Endothelial cell (in vitro differentiated cells): Measurements from ENCODE around the gene GPR85. TPM values are rescaled to one million over a fixed set of nuclear protein-coding genes. Genes with fewer than 3 reads are reported as not detected.
"Not testable (repeated sequence)": the region's sequence is repeated elsewhere in the genome, so short reads cannot be mapped to it uniquely, and the experiment has no call there.

Source experiments
- DNase-seq: peaks from one replicate; pipeline ENCODE4 v3.0.0; 2021; ENCODE audit warnings: low spot score
- H3K27ac Mint-ChIP-seq: one replicate; pipeline ENCODE4 v1.8.0; 2021; ENCODE audit warnings: mixed read lengths, inconsistent platforms; ENCODE audit not compliant: unreplicated experiment
- H3K27me3 Mint-ChIP-seq: one replicate; pipeline ENCODE4 v1.8.0; 2021; ENCODE audit warnings: mild to moderate bottlenecking, moderate library complexity, mixed read lengths, inconsistent platforms; ENCODE audit not compliant: unreplicated experiment
- H3K36me3 Mint-ChIP-seq: one replicate; pipeline ENCODE4 v1.8.0; 2021; ENCODE audit warnings: mild to moderate bottlenecking, low read depth, mixed read lengths, inconsistent platforms; ENCODE audit not compliant: unreplicated experiment
- H3K4me1 Mint-ChIP-seq: one replicate; pipeline ENCODE4 v1.8.0; 2021; ENCODE audit warnings: mild to moderate bottlenecking, mixed read lengths, inconsistent platforms; ENCODE audit not compliant: unreplicated experiment
- H3K4me3 Mint-ChIP-seq: one replicate; pipeline ENCODE4 v1.8.0; 2021; ENCODE audit warnings: mild to moderate bottlenecking, mixed read lengths, inconsistent platforms; ENCODE audit not compliant: unreplicated experiment
- H3K9me3 Mint-ChIP-seq: one replicate; pipeline ENCODE4 v1.8.0; 2021; ENCODE audit warnings: mixed read lengths, inconsistent platforms; ENCODE audit not compliant: unreplicated experiment
- total RNA-seq: library from RNA; stranded (reverse); fragmentation: NEBNext Ultra II Directional; extraction: Animal tissue kit (Norgen Biotek cat#: 25700); gene quantifications from one replicate; pipeline ENCODE4 v1.2.1, GENCODE V29; 2021; ENCODE audit not compliant: unreplicated experiment
- TF ChIP-seq, protein P1 (sequence below): fragments of 200-600 bp; sonication (generic); IDR thresholded peaks from one replicate; pipeline ENCODE4 v1.5.0; 2021; ENCODE audit warnings: antibody characterized with exemption; ENCODE audit not compliant: unreplicated experiment

GPR85 gene
- total RNA-seq, 1 donor from 2014 or later: 3.0 TPM

DNA sequence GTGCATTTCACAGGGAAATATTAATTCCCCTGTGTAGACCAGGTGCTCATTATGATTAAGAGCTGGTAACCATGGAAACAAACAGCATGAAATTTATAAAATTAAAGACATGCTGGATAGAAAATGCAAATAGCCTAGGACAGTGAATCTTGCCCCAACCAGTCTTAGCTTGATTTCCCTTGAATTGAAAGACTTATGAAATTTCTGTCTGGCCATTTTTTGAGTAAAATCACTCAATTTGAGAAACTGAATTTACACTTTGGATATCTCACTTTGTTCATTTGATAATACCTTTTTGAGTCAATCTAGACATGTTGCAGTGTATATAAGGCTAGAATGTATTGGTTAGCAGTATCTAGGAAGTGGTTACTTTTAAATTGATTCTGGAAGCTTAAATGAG, 36.1 kb upstream of the GPR85 start:
- H3K4me1 Mint-ChIP-seq: peaks cover under 1% of the 10 kb centered on the region

GRCh38 chr7:113120647-113121046, 34.0 kb upstream of the GPR85 start:
- H3K4me3 Mint-ChIP-seq: no peak overlapping the region
- DNase-seq: no peak
- TF ChIP-seq, protein P1, sequence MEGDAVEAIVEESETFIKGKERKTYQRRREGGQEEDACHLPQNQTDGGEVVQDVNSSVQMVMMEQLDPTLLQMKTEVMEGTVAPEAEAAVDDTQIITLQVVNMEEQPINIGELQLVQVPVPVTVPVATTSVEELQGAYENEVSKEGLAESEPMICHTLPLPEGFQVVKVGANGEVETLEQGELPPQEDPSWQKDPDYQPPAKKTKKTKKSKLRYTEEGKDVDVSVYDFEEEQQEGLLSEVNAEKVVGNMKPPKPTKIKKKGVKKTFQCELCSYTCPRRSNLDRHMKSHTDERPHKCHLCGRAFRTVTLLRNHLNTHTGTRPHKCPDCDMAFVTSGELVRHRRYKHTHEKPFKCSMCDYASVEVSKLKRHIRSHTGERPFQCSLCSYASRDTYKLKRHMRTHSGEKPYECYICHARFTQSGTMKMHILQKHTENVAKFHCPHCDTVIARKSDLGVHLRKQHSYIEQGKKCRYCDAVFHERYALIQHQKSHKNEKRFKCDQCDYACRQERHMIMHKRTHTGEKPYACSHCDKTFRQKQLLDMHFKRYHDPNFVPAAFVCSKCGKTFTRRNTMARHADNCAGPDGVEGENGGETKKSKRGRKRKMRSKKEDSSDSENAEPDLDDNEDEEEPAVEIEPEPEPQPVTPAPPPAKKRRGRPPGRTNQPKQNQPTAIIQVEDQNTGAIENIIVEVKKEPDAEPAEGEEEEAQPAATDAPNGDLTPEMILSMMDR: no peak
- H3K27ac Mint-ChIP-seq: no peak overlapping the region
- no peaks in the 10 kb centered on the region for H3K36me3 Mint-ChIP-seq
- H3K4me1 Mint-ChIP-seq: peaks cover 5% of the 10 kb centered on the region
- H3K9me3 Mint-ChIP-seq: no peaks in the 10 kb centered on the region
- no peaks in the 10 kb centered on the region for H3K27me3 Mint-ChIP-seq

More for the DNA sequence above, 36.1 kb upstream of the GPR85 start:
- H3K9me3 Mint-ChIP-seq: no peaks in the 10 kb centered on the region
- TF ChIP-seq, protein P1: no peak
- no peak overlapping the region for H3K27ac Mint-ChIP-seq
- H3K27me3 Mint-ChIP-seq: no peaks in the 10 kb centered on the region
- no peak overlapping the region for H3K4me3 Mint-ChIP-seq
- no peak for DNase-seq
- H3K36me3 Mint-ChIP-seq: no peaks in the 10 kb centered on the region

- no peak for DNase-seq
- TF ChIP-seq, protein P1: no peak
- H3K27me3 Mint-ChIP-seq: no peaks in the 10 kb centered on the region
- no peaks in the 10 kb centered on the region for H3K36me3 Mint-ChIP-seq
- peaks cover 5% of the 10 kb centered on the region for H3K4me1 Mint-ChIP-seq
- H3K9me3 Mint-ChIP-seq: no peaks in the 10 kb centered on the region
- no peak overlapping the region for H3K4me3 Mint-ChIP-seq
- no peak overlapping the region for H3K27ac Mint-ChIP-seq
Observed at GRCh38 chr7:113119429-113119828, 32.8 kb upstream of the GPR85 start.

DNA sequence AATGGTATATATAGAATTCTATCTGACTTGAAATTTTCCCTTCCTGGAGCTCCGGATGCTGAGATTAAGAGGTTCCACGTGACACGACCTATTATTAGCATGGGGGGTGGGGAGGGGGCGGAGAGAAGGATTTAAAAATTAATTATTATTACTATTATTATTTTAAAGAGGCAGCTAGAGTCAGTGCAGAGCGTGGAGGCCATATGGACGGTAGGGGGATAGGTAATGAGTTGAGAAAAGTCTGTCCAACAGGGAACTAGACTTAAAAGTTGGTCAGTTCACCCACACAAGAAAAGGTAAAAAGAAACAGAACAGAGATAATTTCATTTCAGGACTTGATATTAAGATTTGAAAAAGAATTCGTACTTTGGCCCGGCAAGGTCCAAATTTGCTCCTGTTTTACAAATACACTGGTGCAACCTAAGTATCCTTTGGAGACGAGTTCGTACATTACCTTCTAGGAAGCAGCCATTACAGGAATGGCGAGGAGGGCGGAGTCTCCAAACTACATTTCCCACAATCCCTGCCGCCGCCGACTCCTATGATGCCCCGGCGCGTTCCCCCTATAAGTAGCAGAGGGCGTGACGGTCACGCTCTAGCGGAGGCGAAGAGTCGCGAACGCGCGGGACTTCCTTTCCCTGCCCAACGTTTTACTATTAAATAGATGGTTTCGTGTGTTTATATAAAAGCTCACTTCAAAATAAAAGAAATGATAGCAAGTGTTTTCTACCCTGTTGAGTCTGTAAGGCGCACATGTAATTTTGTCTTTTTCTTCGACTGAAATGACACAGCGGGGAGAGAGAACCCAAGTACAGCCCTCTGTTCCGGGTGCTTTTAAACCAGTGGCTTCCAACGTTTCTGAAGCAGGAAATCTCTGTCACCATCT, 31.7 kb upstream of the GPR85 start, which contains the start of gene SMIM30:
Gene SMIM30, minus strand, starts transcription at position 481 of the 886 bp plus-strand sequence. CDS start 976 bp downstream, outside the sequence.
- H3K27me3 Mint-ChIP-seq: no peaks in the 10 kb centered on the region
- H3K4me3 Mint-ChIP-seq: peak within 1 kb of the TSS; percentile 94
- TF ChIP-seq, protein P1: no peak
- H3K36me3 Mint-ChIP-seq: no peaks in the 10 kb centered on the region
- H3K9me3 Mint-ChIP-seq: no peaks in the 10 kb centered on the region
- H3K27ac Mint-ChIP-seq: peak within 1 kb of the TSS; percentile 88
- DNase-seq: peak; percentile 88
- peaks cover 5% of the 10 kb centered on the region for H3K4me1 Mint-ChIP-seq

GRCh38 chr7:113117374-113117774, 30.7 kb upstream of the GPR85 start:
- not testable (repeated sequence) for H3K27me3 Mint-ChIP-seq, H3K36me3 Mint-ChIP-seq, H3K9me3 Mint-ChIP-seq, DNase-seq, H3K4me1 Mint-ChIP-seq
- Mint-ChIP-seq H3K27ac (peak overlapping the region; percentile 88), H3K4me3 (peak overlapping the region; percentile 94)
